B cell (primary cell): ENCODE results near the gene RAD9A. TPM values are rescaled to one million over a fixed set of nuclear protein-coding genes. Genes with fewer than 3 reads are reported as not detected.

ENCODE experiments used
- ATAC-seq: fragments of 200-7000 bp; cut with Tn5 transposase; one replicate; pipeline ENCODE4 v1.10.0; 2021; ENCODE audit warnings: low read depth, mild to moderate bottlenecking, moderate number of reproducible peaks, moderate library complexity
- CTCF ChIA-PET: fragments of 350-600 bp; sonication (Branson Sonifier 250); formaldehyde crosslinking; loops from one replicate; lab custom pipeline; 2021; ENCODE audit warnings: antibody characterized with exemption, inconsistent platforms; lab: Charles Lee
- POLR2A ChIA-PET: fragments of 350-600 bp; sonication (Branson Sonifier 250); formaldehyde crosslinking; loops from one replicate; lab custom pipeline; 2021; ENCODE audit warnings: antibody characterized with exemption; lab: Charles Lee
- DNase-seq: peaks from one replicate; pipeline ENCODE4 v3.0.0; 2013
- H2AFZ ChIP-seq: 2 replicates; pipeline ENCODE4 v1.6.1; 2012; ENCODE audit warnings: mild to moderate bottlenecking, low read depth, low read length; ENCODE audit not compliant: insufficient read depth, poor library complexity, severe bottlenecking
- H3K27ac ChIP-seq, 2 donors: 1 replicate in 1 of 2; 2 replicates in 1 of 2; pipeline ENCODE4 v1.5.1; 2012 to 2013; ENCODE audit warnings: low read length in 2 of 2, mild to moderate bottlenecking in 2 of 2, moderate library complexity in 1 of 2
- H3K27me3 ChIP-seq, 4 experiments: fragments of 200-600 bp in 1 of 4; sonication (generic) in 1 of 4; replicated peaks in 1 of 4; 1 replicate in 2 of 4; 2 replicates in 2 of 4; pipeline versions ENCODE4 v1.6.1 to v1.7.0; 2013 to 2016; ENCODE audit warnings: low read length in 3 of 4, mild to moderate bottlenecking in 2 of 4, mixed read lengths in 1 of 4, moderate library complexity in 1 of 4; ENCODE audit not compliant: insufficient read depth in 4 of 4, control insufficient read depth in 3 of 4; ENCODE audit errors: control extremely low read depth in 1 of 4
- H3K36me3 ChIP-seq, 2 experiments: replicated peaks in 1 of 2; 1 replicate in 1 of 2; 2 replicates in 1 of 2; pipeline versions ENCODE4 v1.6.1 to v1.7.1; 2013; ENCODE audit warnings: low read length in 1 of 2; ENCODE audit not compliant: insufficient read depth in 2 of 2, control insufficient read depth in 1 of 2; ENCODE audit errors: control extremely low read depth in 1 of 2, extremely low read depth in 1 of 2
- H3K4me1 ChIP-seq, 2 donors: fragments of 200-600 bp in 1 of 2; sonication (generic) in 1 of 2; 1 replicate in 1 of 2; 2 replicates in 1 of 2; pipeline versions ENCODE4 v1.5.1 to v1.6.1; 2013 to 2017; ENCODE audit warnings: low read length in 2 of 2; ENCODE audit not compliant: control insufficient read depth in 2 of 2, insufficient read depth in 2 of 2
- H3K4me2 ChIP-seq: replicated peaks from 2 replicates; pipeline ENCODE3; 2012; ENCODE audit warnings: mild to moderate bottlenecking, low read depth, low read length; ENCODE audit not compliant: poor library complexity, severe bottlenecking
- H3K4me3 ChIP-seq, 5 experiments: fragments of 200-600 bp in 1 of 5; sonication (generic) in 1 of 5; 1 replicate in 3 of 5; 2 replicates in 2 of 5; pipeline versions ENCODE4 v1.5.1 to v1.7.0; 2011 to 2016; ENCODE audit warnings: low read length in 4 of 5, mild to moderate bottlenecking in 4 of 5, low read depth in 2 of 5, control low read depth in 1 of 5, moderate library complexity in 1 of 5; ENCODE audit not compliant: insufficient read depth in 1 of 5; ENCODE audit errors: control extremely low read depth in 1 of 5, extremely low read depth in 1 of 5
- H3K79me2 ChIP-seq: fragments of 200-600 bp; sonication (generic); one replicate; pipeline ENCODE4 v1.6.0; 2016; ENCODE audit warnings: low read length; ENCODE audit not compliant: control insufficient read depth, insufficient read depth
- H3K9ac ChIP-seq: fragments of 200-600 bp; sonication (generic); 2 replicates; pipeline ENCODE4 v1.6.1; 2017; ENCODE audit warnings: mild to moderate bottlenecking, low read length, moderate library complexity
- H3K9me3 ChIP-seq, 3 donors: one replicate each; pipeline versions ENCODE4 v1.6.1 to v1.7.1; 2013; ENCODE audit warnings: low read length in 2 of 3; ENCODE audit not compliant: control insufficient read depth in 2 of 3, insufficient read depth in 1 of 3; ENCODE audit errors: control extremely low read depth in 1 of 3
- H4K20me1 ChIP-seq: 2 replicates; pipeline ENCODE4 v1.6.0; 2012; ENCODE audit warnings: mild to moderate bottlenecking, low read length; ENCODE audit not compliant: insufficient read depth, control insufficient read depth, poor library complexity, severe bottlenecking
- H3K27ac Mint-ChIP-seq: one replicate; pipeline ENCODE4 v1.8.0; 2021; ENCODE audit warnings: mixed read lengths
- H3K27me3 Mint-ChIP-seq: one replicate; pipeline ENCODE4 v1.8.0; 2021; ENCODE audit warnings: mixed read lengths
- H3K4me1 Mint-ChIP-seq: one replicate; pipeline ENCODE4 v1.8.0; 2021; ENCODE audit warnings: mixed read lengths
- H3K4me3 Mint-ChIP-seq: one replicate; pipeline ENCODE4 v1.8.0; 2021; ENCODE audit warnings: mixed read lengths
- H3K9me3 Mint-ChIP-seq: one replicate; pipeline ENCODE4 v1.8.0; 2022; ENCODE audit warnings: mixed read lengths; ENCODE audit not compliant: insufficient read depth
- CTCF ChIP-seq: fragments of 200-600 bp; IDR thresholded peaks from one replicate; pipeline ENCODE4 v1.8.0; 2022; ENCODE audit warnings: antibody characterized with exemption, mild to moderate bottlenecking
- EZH2 ChIP-seq: IDR thresholded peaks from 2 replicates; pipeline ENCODE4 v1.6.1; 2012; ENCODE audit warnings: borderline replicate concordance, low read depth, mild to moderate bottlenecking, moderate library complexity, low read length; ENCODE audit not compliant: insufficient read depth, poor library complexity, severe bottlenecking
- WGBS: methylation state at CpG from one replicate; pipeline ENCODE4 v1.1.5; 2013; ENCODE audit warnings: missing lambda C conversion rate; ENCODE audit not compliant: insufficient coverage; 5-methylcytosine and 5-hydroxymethylcytosine counted together
- intact Hi-C: fragments of 100-400 bp; cut with micrococcal nuclease; formaldehyde crosslinking; loops from one replicate; pipeline ENCODE4 v1.10.0; 2022
- polyA plus RNA-seq: library from polyadenylated mRNA; depleted of rRNA; stranded (reverse); fragments of >200 nt; gene quantifications from 2 replicates; pipeline ENCODE4 v1.2.3, GENCODE V29; 2012
- total RNA-seq, 2 donors: library from RNA; stranded (reverse); fragments of 120-200 nt in 1 of 2; gene quantifications; 1 replicate in 1 of 2; 2 replicates in 1 of 2; pipeline versions ENCODE4 v1.2.3 to v1.2.4, GENCODE V29; 2013 to 2022

The RAD9A gene
- total and polyA plus RNA-seq, 2 donors (not counting 1 experiment from before 2014, with no cell fraction given) = 50.6 to 76.8 TPM

DNA sequence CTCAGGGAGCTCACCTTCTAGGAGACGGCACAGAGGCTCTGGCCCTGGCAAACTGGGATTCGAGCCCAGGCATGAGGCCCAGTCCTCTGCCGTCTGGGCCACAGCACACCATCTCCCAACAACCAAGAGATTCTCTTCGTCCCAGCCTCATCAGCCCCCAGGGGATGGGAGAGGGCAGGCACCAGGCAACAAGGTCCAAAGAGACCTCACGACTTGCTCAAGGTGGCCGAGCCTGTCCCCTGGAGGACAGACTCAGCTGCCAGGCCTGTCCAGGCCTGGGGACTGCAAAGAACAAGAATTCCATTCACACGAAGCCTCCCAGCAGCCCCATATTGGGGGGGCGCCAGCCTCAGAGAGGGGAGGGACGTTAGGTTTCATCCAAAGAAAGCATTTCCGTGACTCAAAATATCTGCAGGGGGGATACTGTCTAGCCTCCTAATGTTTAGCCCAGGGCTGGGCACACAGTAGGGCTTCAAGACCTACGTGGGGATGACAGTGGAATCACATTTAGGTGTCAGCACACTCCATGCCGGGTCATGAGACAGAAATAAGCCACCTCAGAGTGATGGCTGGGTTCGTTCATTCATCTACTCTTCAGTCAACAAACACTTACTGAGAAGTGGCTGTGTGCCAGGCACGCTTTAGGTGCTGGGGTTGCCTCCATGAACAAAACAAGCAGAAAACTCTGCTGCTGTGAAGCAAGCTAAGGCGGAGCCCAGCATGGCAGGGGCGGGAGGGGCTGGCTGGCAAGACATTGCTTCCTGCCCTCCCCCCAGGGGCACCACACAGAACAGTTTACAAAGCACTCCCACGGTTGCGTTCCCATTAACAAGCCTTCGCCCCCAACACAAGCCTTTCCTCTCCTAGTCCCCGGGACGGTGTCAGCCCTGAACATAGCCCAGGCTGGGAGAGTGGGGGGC lies 24.9 kb downstream of the RAD9A start:
- Histone ChIP-seq H3K79me2 (peaks cover 27% of the 10 kb centered on the region), H3K4me2 (peak overlapping the region; percentile 95)
- peak; percentile 10 for ATAC-seq

More for the DNA sequence above, 24.9 kb downstream of the RAD9A start:
- Mint-ChIP-seq H3K4me3 (peak overlapping the region; percentile 89), H3K27ac (peak overlapping the region; percentile 98), H3K9me3 (no peaks in the 10 kb centered on the region), H3K4me1 (peaks cover 75% of the 10 kb centered on the region), H3K27me3 (no peaks in the 10 kb centered on the region)
- Histone ChIP-seq H3K9ac (peak overlapping the region; percentile 61), H3K27ac (peak overlapping the region; percentile 43 to 71), H3K4me1 (peaks cover 79 to 89% of the 10 kb centered on the region in 2 donors), H3K27me3 (no peaks in the 10 kb centered on the region), H3K36me3 (no peaks in the 10 kb centered on the region), H3K9me3 (no peaks in the 10 kb centered on the region), H2AFZ (peak overlapping the region; percentile 23), H3K4me3 (peak overlapping the region in 4 of 5 experiments; percentile 2 to 62 (median 32)), H4K20me1 (no peaks in the 10 kb centered on the region)
- WGBS = 55% methylated on average over 15 of the region's 21 CpGs
- TF ChIP-seq CTCF (no peak), EZH2 (no peak)
- peak; percentile 77 for DNase-seq
- POLR2A ChIA-PET = interaction anchor here (0.8 to 10.7 kb wide), 11 partner anchors 8 to 116 kb away, joined by 3 to 195 read pairs (median 7); partner anchors contain the start of genes AIP, PPP1CA, PTPRCAP and RPS6KB2
- intact Hi-C loops = no loop called here
- CTCF ChIA-PET = interaction anchor here (1.3 to 10.4 kb wide), 6 partner anchors 10 to 60 kb away, joined by 3 to 121 read pairs (median 4); partner anchors contain the start of genes PPP1CA, RPS6KB2 and TBC1D10C
